HG02852 (cell line): Measurements from ENCODE around the gene RAD51B.
A peak's percentile ranks its signal among the peaks of the same experiment; 100 is the strongest.

Experiments used
- ATAC-seq: cut with Tn5 transposase; IDR thresholded peaks from one replicate; pipeline ENCODE4 v1.9.1; 2021; ENCODE audit warnings: mild to moderate bottlenecking, moderate library complexity; ENCODE audit not compliant: unreplicated experiment

RAD51B gene

DNA sequence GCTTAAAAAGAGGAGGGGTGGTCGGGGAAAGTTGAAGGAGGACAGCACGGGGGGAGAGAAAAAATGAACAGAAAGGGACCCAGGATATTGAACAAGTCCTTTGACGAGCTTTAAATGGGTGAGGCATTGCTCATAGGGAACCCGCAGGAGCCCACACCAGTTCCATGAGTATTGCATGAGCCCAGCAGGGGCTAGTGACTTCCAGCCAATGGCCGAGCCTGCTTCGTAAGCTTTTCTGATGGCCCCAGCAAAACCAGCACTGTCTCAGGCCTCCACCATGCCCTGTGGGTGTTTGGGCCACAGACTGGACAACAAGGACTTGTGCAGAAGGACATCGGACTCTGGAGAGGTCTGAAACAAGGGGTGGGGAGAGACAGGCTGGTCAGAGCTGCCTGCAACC is 863.7 kb downstream of the RAD51B start:
- no peak for ATAC-seq

GRCh38 chr14:68684466-68685418 is 865.2 kb downstream of the RAD51B start:
- ATAC-seq, result no peak

DNA sequence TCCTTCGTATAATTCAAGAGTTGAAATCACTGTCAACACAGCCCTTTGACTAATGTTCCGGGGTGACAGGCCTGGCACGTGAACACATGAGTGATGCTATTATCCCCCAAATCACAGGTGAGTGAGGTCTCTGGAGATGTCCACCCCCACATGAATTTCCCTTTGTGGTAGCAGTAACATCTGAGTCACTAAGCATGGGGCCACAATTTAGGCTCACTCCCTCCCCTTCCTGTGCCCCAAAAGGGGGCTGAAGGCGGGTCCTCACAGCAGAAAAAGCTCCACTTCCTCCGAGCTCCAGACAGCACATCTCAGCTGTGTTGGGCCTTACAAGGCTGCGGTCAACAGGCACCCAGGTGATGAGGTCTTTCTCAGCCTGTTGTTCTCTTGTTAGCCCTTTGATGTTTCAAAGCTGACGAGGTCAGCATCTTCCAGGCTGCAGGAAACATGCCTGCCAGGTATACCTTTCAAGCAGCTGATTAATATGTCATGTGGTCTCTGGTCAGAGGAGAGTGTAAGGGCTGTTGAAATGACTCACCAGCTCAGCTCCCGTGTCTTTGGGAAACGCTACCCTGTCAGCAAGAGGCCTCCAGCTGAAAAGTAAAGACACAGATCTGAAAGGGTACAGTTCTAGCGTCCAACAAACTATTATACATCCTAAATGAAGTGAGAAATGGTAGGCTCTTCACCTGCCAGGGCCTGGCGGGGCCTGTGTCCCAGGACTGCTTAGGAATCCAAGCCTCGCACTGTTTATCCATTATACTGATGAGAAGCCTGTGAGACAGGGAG is 866.0 kb downstream of the RAD51B start:
- ATAC-seq, result peak; percentile 79

GRCh38 chr14:68686205-68686465 is 866.6 kb downstream of the RAD51B start:
- no peak for ATAC-seq

GRCh38 chr14:68686724-68687123 is 867.1 kb downstream of the RAD51B start:
- ATAC-seq, result no peak

DNA sequence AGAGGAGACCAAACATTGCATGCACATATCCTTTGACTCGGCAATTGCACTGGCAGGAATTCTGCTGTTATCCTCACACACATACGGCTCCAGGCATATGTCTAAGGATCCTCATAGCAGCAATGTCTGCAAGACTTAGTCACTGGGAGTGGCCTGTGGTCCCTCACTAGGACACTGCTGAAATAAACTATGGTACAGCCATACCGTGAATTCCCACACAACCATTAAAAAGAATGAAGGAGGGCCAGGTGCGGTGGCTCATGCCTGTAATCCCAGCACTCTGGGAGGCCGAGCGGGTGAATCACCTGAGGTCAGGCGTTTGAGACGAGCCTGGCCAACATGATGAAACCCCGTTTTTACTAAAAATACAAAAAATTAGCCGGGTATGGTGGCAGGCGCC is 868.2 kb downstream of the RAD51B start:
- ATAC-seq, result no peak

DNA sequence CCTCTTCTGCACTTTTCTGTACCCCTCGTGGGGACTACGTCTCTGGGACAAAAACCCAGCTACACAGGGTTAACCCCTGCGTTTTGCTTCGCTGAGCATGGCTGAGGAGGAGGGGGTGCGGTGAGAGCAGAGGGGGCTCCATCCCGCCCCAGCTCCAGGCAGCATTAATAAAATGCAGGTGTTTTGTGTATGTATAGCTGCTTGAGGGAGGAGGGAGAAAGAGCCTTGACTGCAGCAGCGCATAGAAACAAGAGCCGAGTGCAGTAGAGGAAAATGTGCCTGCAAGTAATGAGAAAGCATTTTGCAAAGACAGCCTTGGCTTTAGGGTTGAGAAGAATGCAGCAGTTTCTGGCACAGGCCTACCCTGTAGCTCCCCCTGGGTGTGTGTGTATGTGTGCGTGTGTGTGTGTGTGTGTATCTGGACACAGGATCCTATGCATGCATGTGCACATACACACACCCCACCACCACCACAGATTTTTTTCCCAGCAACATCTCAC is 869.3 kb downstream of the RAD51B start:
- ATAC-seq, result no peak

DNA sequence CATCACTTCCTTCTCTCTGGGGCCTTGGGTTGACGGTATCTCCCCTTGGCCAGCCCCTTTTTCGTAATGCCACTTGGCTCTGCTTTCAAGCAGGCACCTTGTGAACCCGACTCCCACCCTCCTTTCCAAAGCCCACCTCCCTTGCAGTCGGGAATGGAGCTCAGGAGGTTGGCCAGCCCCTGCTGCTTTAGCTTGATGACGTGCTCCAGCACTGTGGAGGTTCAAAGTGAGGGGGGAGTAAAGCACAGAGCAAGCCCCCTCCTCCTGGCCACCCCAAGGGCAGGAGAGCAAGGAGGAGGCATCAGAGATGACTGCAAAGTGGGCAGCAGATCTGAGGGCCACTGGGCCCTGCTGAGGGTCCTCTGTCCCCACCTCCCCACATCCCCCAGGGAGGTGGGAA is 869.9 kb downstream of the RAD51B start:
- no peak for ATAC-seq

GRCh38 chr14:68690089-68690958 is 870.7 kb downstream of the RAD51B start:
- ATAC-seq, result no peak

DNA sequence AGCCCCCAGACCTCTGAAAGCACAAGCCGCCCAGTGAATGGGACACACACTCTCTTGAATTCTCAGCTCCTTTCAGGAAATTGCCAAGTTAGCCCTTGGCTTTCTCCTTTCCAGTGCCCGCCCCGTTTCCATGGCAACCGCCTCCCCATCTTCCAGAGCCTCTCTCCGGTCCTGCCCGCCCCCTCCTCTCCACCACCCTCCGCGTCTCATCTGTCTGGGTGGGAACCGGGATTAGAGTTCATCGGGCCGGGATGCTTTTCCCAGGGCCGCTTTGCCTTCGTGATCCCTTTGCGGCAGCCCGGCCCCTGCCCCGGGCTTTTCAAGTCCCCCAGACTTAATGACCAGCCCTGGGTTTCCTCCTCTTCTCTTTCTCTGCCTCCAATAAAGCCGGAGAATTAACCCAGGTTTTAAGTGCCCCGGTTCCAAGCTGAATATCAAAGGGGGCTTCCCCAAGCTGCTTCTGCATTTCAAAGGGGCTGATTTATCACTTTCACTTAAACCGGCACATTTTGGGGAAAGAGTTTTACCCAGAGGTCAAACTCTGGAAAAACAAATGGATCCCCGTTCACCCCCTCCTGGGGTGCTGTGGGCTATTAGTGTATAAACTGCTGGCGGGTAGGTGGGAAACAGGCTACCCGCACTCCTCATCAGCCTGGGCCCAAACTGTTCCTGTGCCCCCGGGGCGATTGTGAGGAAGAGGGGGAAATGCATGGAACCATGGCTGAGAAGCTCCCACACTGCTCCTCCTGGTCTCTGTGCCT is 871.6 kb downstream of the RAD51B start:
- ATAC-seq, result no peak

DNA sequence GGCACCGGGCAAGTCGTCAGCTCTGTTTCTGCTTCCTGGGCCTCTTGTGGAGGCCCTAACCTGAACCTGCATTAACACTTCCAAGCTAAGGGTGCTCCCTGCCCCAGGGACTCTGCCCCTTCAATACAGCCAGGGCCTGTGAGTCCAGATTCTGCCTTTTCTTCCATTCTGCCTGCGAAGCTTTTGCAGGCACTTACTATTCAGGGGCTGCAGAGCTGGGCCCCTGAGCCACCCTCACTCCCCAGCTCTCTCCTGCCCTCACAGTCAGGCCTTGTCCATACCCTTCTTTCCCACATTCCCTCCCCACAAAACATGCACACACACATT is 872.2 kb downstream of the RAD51B start:
- no peak for ATAC-seq

DNA sequence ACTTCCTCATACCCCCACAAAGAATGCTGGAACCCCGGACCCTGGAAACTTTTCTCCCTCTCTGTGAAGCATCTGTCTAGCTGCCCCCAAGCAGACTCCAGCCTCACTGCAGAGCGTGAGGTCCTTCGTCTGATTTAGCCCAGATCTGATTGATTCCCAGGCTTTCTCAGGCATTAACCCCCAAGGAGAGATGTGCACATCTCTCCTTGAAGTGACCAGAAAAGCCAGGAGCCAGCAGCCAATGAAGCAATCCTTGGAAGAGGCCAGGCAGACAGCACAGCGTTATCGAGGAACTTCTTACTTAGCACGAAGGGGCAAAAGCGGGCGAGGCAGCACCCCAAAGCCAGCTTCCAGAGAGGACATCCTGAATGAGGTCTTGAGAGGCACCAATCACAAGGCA is 872.6 kb downstream of the RAD51B start:
- no peak for ATAC-seq

- ATAC-seq, result no peak
These were observed 873.6 kb downstream of the RAD51B start for GRCh38 chr14:68692916-68693771.

GRCh38 chr14:68693926-68694325 is 874.3 kb downstream of the RAD51B start:
- no peak for ATAC-seq

DNA sequence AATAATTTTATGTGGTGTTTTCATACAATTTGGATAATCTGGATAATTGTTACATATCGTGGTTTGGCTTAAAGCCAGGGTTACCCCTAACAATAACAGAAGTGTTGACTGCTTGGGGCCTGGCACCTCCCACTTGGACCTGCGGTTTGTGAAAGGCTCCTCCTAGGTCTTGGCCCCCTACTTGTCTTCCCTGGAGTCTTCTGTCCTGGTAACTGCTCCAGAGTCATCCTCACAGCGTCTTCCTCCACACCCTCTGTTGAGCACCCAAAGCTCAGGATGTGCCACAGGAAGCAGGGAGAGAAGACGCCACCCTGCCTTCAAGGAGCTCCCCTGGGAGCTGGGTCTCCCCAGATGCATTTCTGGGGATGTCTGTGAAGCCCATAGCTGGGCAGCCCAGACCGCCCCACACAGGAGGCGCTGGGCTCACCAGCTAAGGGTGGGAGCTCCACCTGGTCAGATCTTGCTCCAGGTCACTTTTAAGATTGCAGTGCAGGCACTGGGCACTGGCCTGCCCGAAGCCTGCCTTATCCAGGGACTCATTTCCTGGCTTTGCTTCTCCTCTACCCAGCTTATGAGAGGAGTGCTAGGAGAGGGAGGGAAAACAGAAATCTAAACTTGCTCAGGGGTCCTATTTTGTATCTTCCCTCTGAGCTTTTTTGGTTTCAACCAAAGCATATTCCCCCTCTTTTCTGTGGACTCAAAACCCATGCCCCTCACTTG is 875.1 kb downstream of the RAD51B start:
- ATAC-seq, result no peak

GRCh38 chr14:68695326-68695768 is 875.8 kb downstream of the RAD51B start:
- peak; percentile 90 for ATAC-seq

DNA sequence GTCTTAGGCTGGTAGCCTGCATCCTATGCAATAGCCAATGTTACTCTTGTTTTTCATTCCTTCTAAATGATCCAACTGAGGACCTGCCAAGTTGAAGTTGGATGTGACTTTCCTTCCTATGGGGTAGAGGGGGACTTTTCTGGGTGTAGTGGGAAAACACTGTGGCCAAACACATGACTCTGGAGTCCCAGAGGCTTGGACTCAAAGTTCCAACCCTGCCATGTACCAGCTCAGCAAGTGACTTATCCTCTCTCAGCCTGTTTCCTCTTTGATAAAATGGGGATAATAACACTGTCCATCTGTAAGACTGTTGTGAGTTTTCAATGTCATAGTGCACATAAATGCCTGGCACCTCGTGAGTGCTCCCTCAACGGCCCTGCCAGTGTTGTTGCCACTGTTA is 876.3 kb downstream of the RAD51B start:
- no peak for ATAC-seq

GRCh38 chr14:68696266-68696665 is 876.7 kb downstream of the RAD51B start:
- ATAC-seq, result no peak
